ENCODE data around the gene ARGFX.
"Not testable (repeated sequence)": the region's sequence is repeated elsewhere in the genome, so short reads cannot be mapped to it uniquely, and the experiment has no call there.

ARGFX gene

GRCh38 chr3:121567649-121568048 lies at the start of gene ARGFX:
TSS of gene ARGFX (plus strand) at chr3:121567949. CDS start at chr3:121570714, 2,765 bp downstream.
- no peak for DNase-seq

GRCh38 chr3:121517953-121518655 lies 49.6 kb upstream of the ARGFX start:
- DNase-seq: no peak

GRCh38 chr3:121520510-121520909 lies 47.2 kb upstream of the ARGFX start:
- no peak for DNase-seq

GRCh38 chr3:121529308-121529707 lies 38.4 kb upstream of the ARGFX start:
- DNase-seq: no peak

- no peak for DNase-seq
These were observed 36.5 kb upstream of the ARGFX start for GRCh38 chr3:121531269-121531668.

GRCh38 chr3:121542924-121543323 lies 24.8 kb upstream of the ARGFX start:
- DNase-seq: no peak

GRCh38 chr3:121545049-121545573 lies 22.6 kb upstream of the ARGFX start:
- peak; percentile 4 for DNase-seq

GRCh38 chr3:121545574-121546455 lies 21.9 kb upstream of the ARGFX start, which contains the start of gene POLQ:
TSS of gene POLQ (minus strand) at chr3:121545988. CDS start at chr3:121545877, 111 bp downstream.
- peak; percentile 92 for DNase-seq

GRCh38 chr3:121552379-121552778 lies 15.4 kb upstream of the ARGFX start:
- no peak for DNase-seq

GRCh38 chr3:121552797-121553196 lies 15.0 kb upstream of the ARGFX start:
- DNase-seq: no peak

- DNase-seq: no peak
These were observed 10.3 kb upstream of the ARGFX start for GRCh38 chr3:121557426-121557934.

- no peak for DNase-seq
These were observed 5.6 kb upstream of the ARGFX start for GRCh38 chr3:121562148-121562547.

GRCh38 chr3:121566773-121567172 lies 976 bp upstream of the ARGFX start:
- no peak for DNase-seq

GRCh38 chr3:121574449-121574848 lies 6.7 kb downstream of the ARGFX start:
- DNase-seq: no peak

GRCh38 chr3:121581691-121582090 lies 13.9 kb downstream of the ARGFX start:
- DNase-seq: no peak

- DNase-seq: no peak
These were observed 16.7 kb downstream of the ARGFX start for GRCh38 chr3:121584418-121584817.

- DNase-seq: no peak
These were observed 25.3 kb downstream of the ARGFX start, which contains the start of gene FBXO40 for GRCh38 chr3:121592856-121593702. TSS of gene FBXO40 (plus strand) at chr3:121593379. CDS start at chr3:121620576, 27,197 bp downstream.

- DNase-seq: not testable (repeated sequence)
These were observed 26.1 kb downstream of the ARGFX start for GRCh38 chr3:121593806-121594205.

- DNase-seq: no peak
These were observed 27.1 kb downstream of the ARGFX start for GRCh38 chr3:121594850-121595249.

- no peak for DNase-seq
These were observed 28.1 kb downstream of the ARGFX start for GRCh38 chr3:121595765-121596406.

GRCh38 chr3:121598564-121598963 lies 30.8 kb downstream of the ARGFX start:
- no peak for DNase-seq

- not testable (repeated sequence) for DNase-seq
These were observed 32.2 kb downstream of the ARGFX start for GRCh38 chr3:121599900-121600299.

All from CD4-positive, alpha-beta T cell treated with Interleukin-17A for 1 hour (primary cell).